ENCODE measurements around the gene CPNE9. TPM values are rescaled to one million over a fixed set of nuclear protein-coding genes. Genes with fewer than 3 reads are reported as not detected.

The CPNE9 gene
- total RNA-seq, 4 donors from 2014 or later: 0.49 to 3.4 (median 2.1) TPM

DNA sequence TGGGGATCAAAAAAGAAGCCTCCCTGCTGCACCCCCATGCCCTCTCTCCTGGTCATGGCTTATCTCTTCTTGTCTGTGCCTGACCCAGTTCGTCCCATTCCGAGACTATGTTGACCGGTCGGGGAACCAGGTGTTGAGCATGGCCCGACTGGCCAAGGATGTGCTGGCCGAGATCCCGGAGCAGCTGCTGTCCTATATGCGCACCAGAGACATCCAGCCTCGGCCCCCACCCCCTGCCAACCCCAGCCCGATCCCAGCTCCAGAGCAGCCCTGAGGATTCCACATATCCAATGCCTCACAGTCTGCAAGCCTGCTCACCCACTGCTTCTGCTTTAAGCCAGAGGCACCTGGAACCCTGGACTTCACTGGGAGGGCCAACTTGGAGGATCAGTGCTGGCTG is 25.8 kb downstream of the CPNE9 start:
- no peaks in the 10 kb centered on the region for H3K9me3 ChIP-seq
- WGBS: 85% methylated on average over 7 of the region's 10 CpGs
- H3K27me3 ChIP-seq: no peaks in the 10 kb centered on the region
- no peaks in the 10 kb centered on the region for H3K36me3 ChIP-seq
- DNase-seq (ENCODE audit: low spot score in 2 of 2): no peak
- TF ChIP-seq CTCF (IDR thresholded peaks at IDR 0.05): no peak
- no peak for TF ChIP-seq POLR2A (IDR thresholded peaks at IDR 0.05)
- TF ChIP-seq EP300 (IDR thresholded peaks at IDR 0.05): no peak
- no peak for TF ChIP-seq POLR2AphosphoS5 (IDR thresholded peaks at IDR 0.05)
- H3K27ac ChIP-seq: no peak overlapping the region
- H3K4me3 ChIP-seq: no peak overlapping the region
- peaks cover 26% of the 10 kb centered on the region for H3K4me1 ChIP-seq

GRCh38 chr3:9730657-9731205 is 27.1 kb downstream of the CPNE9 start:
- Histone ChIP-seq H3K4me3 (peak overlapping the region; percentile 96), H3K4me1 (peaks cover 26% of the 10 kb centered on the region), H3K27me3 (no peaks in the 10 kb centered on the region), H3K9me3 (no peaks in the 10 kb centered on the region), H3K36me3 (peaks cover 7% of the 10 kb centered on the region), H3K27ac (peak overlapping the region; percentile 99)
- TF ChIP-seq POLR2A (IDR thresholded peaks at IDR 0.05): no peak
- 2% methylated on average over 17 of the region's 17 CpGs for WGBS
- peak in 1 of 2 donors; percentile 87 for DNase-seq (ENCODE audit: low spot score in 2 of 2)

GRCh38 chr3:9731206-9732079 is 27.8 kb downstream of the CPNE9 start, which contains the start of gene BRPF1:
Gene BRPF1 (plus strand): TSS chr3:9731735. CDS start chr3:9734141, 2,406 bp downstream.
- peaks cover 26% of the 10 kb centered on the region for H3K4me1 ChIP-seq
- H3K36me3 ChIP-seq: peaks cover 11% of the 10 kb centered on the region
- 2% methylated on average over 14 of the region's 88 CpGs for WGBS
- TF ChIP-seq POLR2A (IDR thresholded peaks at IDR 0.05) (no peak), EP300 (IDR thresholded peaks at IDR 0.05) (no peak), POLR2AphosphoS5 (IDR thresholded peaks at IDR 0.05) (peak in 2 of 3 donors; percentile 45 to 61), CTCF (IDR thresholded peaks at IDR 0.05) (peak in 1 of 2 donors; percentile 6)
- no peaks in the 10 kb centered on the region for H3K9me3 ChIP-seq
- peak within 1 kb of the TSS; percentile 96 for H3K4me3 ChIP-seq
- peak within 1 kb of the TSS; percentile 99 for H3K27ac ChIP-seq
- no peaks in the 10 kb centered on the region for H3K27me3 ChIP-seq
- DNase-seq (ENCODE audit: low spot score in 2 of 2): peak; percentile 100

- WGBS: 2% methylated on average over 19 of the region's 41 CpGs
- Histone ChIP-seq H3K4me1 (peaks cover 26% of the 10 kb centered on the region), H3K27ac (peak overlapping the region; percentile 99), H3K27me3 (no peaks in the 10 kb centered on the region), H3K4me3 (peak overlapping the region; percentile 96), H3K36me3 (peaks cover 19% of the 10 kb centered on the region), H3K9me3 (no peaks in the 10 kb centered on the region)
- TF ChIP-seq CTCF (IDR thresholded peaks at IDR 0.05) (no peak), POLR2AphosphoS5 (IDR thresholded peaks at IDR 0.05) (no peak)
- no peak for DNase-seq (ENCODE audit: low spot score in 2 of 2)
Observed at GRCh38 chr3:9732080-9732739, 28.6 kb downstream of the CPNE9 start.

- H3K4me3 ChIP-seq: peak overlapping the region; percentile 96
- no peaks in the 10 kb centered on the region for H3K27me3 ChIP-seq
- DNase-seq (ENCODE audit: low spot score in 2 of 2): no peak
- TF ChIP-seq CTCF (IDR thresholded peaks at IDR 0.05): no peak
- peaks cover 24% of the 10 kb centered on the region for H3K36me3 ChIP-seq
- H3K9me3 ChIP-seq: no peaks in the 10 kb centered on the region
- H3K27ac ChIP-seq: no peak overlapping the region
- 16% methylated on average over 3 of the region's 7 CpGs for WGBS
- H3K4me1 ChIP-seq: peaks cover 26% of the 10 kb centered on the region
Observed at GRCh38 chr3:9732740-9733115, 29.1 kb downstream of the CPNE9 start.
